ENCODE measurements around the gene RAD18.

GRCh38 chr3:8967553-8967952, 4.3 kb upstream of the RAD18 start:
- TF ChIP-seq CTCF (IDR thresholded peaks at IDR 0.05; ENCODE audit: poor library complexity) (no peak), EZH2 (IDR thresholded peaks at IDR 0.05; ENCODE audit: borderline replicate concordance) (no peak), EZH2phosphoT487 (IDR thresholded peaks at IDR 0.05; ENCODE audit: low read depth, severe bottlenecking, unreplicated experiment) (no peak)

Data from hepatocyte (in vitro differentiated cells).